ENCODE measurements around the gene TAF13.

Gene TAF13

GRCh38 chr1:109075531-109076490 is at the start of gene TAF13:
Gene TAF13 (minus strand): TSS chr1:109076003. CDS start chr1:109075947, 56 bp downstream.
- DNase-seq = peak; percentile 79
- peaks cover 10% of the 10 kb centered on the region for H3K79me2 ChIP-seq (ENCODE audit: low read length)
- H2AFZ ChIP-seq (ENCODE audit: low read length) = peak within 1 kb of the TSS; percentile 52

GRCh38 chr1:109120356-109120755 is 44.6 kb upstream of the TAF13 start:
- Histone ChIP-seq H3K79me2 (ENCODE audit: low read length) (no peaks in the 10 kb centered on the region), H3K27ac (ENCODE audit: low read length) (no peak overlapping the region), H2AFZ (ENCODE audit: low read length) (no peak overlapping the region), H3K27me3 (replicated peaks; ENCODE audit: insufficient read depth, low read length) (no peaks in the 10 kb centered on the region), H3K4me1 (ENCODE audit: low read length) (no peaks in the 10 kb centered on the region), H3K36me3 (replicated peaks; ENCODE audit: insufficient read depth, low read length) (no peaks in the 10 kb centered on the region), H3K9me3 (replicated peaks; ENCODE audit: insufficient read depth, low read length) (no peaks in the 10 kb centered on the region), H4K20me1 (ENCODE audit: insufficient read depth, low read length) (no peaks in the 10 kb centered on the region), H3K9me2 (replicated peaks; ENCODE audit: insufficient read depth, low read length) (no peaks in the 10 kb centered on the region), H3K4me2 (ENCODE audit: low read depth, low read length) (no peak overlapping the region), H3F3A (ENCODE audit: insufficient read depth, low read length) (no peaks in the 10 kb centered on the region), H3K9ac (ENCODE audit: low read length) (no peak overlapping the region), H3K4me3 (ENCODE audit: low read length) (no peak overlapping the region)
- DNase-seq = no peak
- no peak for TF ChIP-seq EZH2 (optimal IDR thresholded peaks at IDR 0.05; ENCODE audit: low read depth, low read length)
- TF ChIP-seq CTCF (IDR thresholded peaks at IDR 0.05; ENCODE audit: low read length) = no peak
- TF ChIP-seq EZH2phosphoT487 (IDR thresholded peaks at IDR 0.05; ENCODE audit: low read length) = no peak

More at GRCh38 chr1:109075531-109076490, at the start of gene TAF13:
- H3K9me3 ChIP-seq (replicated peaks; ENCODE audit: insufficient read depth, low read length) = no peaks in the 10 kb centered on the region
- peak within 1 kb of the TSS; percentile 71 for H3K9ac ChIP-seq (ENCODE audit: low read length)
- peak within 1 kb of the TSS; percentile 84 for H3K4me3 ChIP-seq (ENCODE audit: low read length)
- no peaks in the 10 kb centered on the region for H3K36me3 ChIP-seq (replicated peaks; ENCODE audit: insufficient read depth, low read length)
- H3K27ac ChIP-seq (ENCODE audit: low read length) = peak within 1 kb of the TSS; percentile 49
- no peaks in the 10 kb centered on the region for H4K20me1 ChIP-seq (ENCODE audit: insufficient read depth, low read length)
- no peaks in the 10 kb centered on the region for H3K27me3 ChIP-seq (replicated peaks; ENCODE audit: insufficient read depth, low read length)
- H3K9me2 ChIP-seq (replicated peaks; ENCODE audit: insufficient read depth, low read length) = no peaks in the 10 kb centered on the region
- no peak for TF ChIP-seq EZH2 (optimal IDR thresholded peaks at IDR 0.05; ENCODE audit: low read depth, low read length)
- TF ChIP-seq EZH2phosphoT487 (IDR thresholded peaks at IDR 0.05; ENCODE audit: low read length) = no peak
- TF ChIP-seq CTCF (IDR thresholded peaks at IDR 0.05; ENCODE audit: low read length) = no peak
- H3F3A ChIP-seq (ENCODE audit: insufficient read depth, low read length) = no peaks in the 10 kb centered on the region
- H3K4me1 ChIP-seq (ENCODE audit: low read length) = no peaks in the 10 kb centered on the region
- H3K4me2 ChIP-seq (ENCODE audit: low read depth, low read length) = peak within 1 kb of the TSS; percentile 53

- H2AFZ ChIP-seq (ENCODE audit: low read length) = no peak overlapping the region
- H3K4me3 ChIP-seq (ENCODE audit: low read length) = no peak overlapping the region
- no peaks in the 10 kb centered on the region for H4K20me1 ChIP-seq (ENCODE audit: insufficient read depth, low read length)
- no peaks in the 10 kb centered on the region; the same call in 1 of the 2 replicates for H3K27me3 ChIP-seq (replicated peaks; ENCODE audit: insufficient read depth, low read length)
- no peaks in the 10 kb centered on the region for H3K79me2 ChIP-seq (ENCODE audit: low read length)
- no peak for TF ChIP-seq CTCF (IDR thresholded peaks at IDR 0.05; ENCODE audit: low read length)
- TF ChIP-seq EZH2 (optimal IDR thresholded peaks at IDR 0.05; ENCODE audit: low read depth, low read length) = no peak
- no peak for TF ChIP-seq EZH2phosphoT487 (IDR thresholded peaks at IDR 0.05; ENCODE audit: low read length)
- no peaks in the 10 kb centered on the region for H3F3A ChIP-seq (ENCODE audit: insufficient read depth, low read length)
- no peak for DNase-seq
- H3K36me3 ChIP-seq (replicated peaks; ENCODE audit: insufficient read depth, low read length) = no peaks in the 10 kb centered on the region
- H3K4me1 ChIP-seq (ENCODE audit: low read length) = no peaks in the 10 kb centered on the region
- H3K27ac ChIP-seq (ENCODE audit: low read length) = no peak overlapping the region
- no peaks in the 10 kb centered on the region for H3K9me2 ChIP-seq (replicated peaks; ENCODE audit: insufficient read depth, low read length)
- no peak overlapping the region for H3K9ac ChIP-seq (ENCODE audit: low read length)
- no peak overlapping the region for H3K4me2 ChIP-seq (ENCODE audit: low read depth, low read length)
- no peaks in the 10 kb centered on the region for H3K9me3 ChIP-seq (replicated peaks; ENCODE audit: insufficient read depth, low read length)
Observed at GRCh38 chr1:109118089-109118488, 42.3 kb upstream of the TAF13 start.

All from MM.1S (cell line).